HG02642 (cell line): ENCODE measurements around the gene MTPN.
A peak's percentile ranks its signal among the peaks of the same experiment; 100 is the strongest.

ENCODE experiments used
- ATAC-seq: cut with Tn5 transposase; IDR thresholded peaks from one replicate; pipeline ENCODE4 v1.9.1; 2021; ENCODE audit warnings: mild to moderate bottlenecking; ENCODE audit not compliant: unreplicated experiment, poor library complexity

The MTPN gene

GRCh38 chr7:135977007-135977741 lies at the start of gene MTPN:
MTPN (minus strand) TSS chr7:135977359; CDS start chr7:135977100, 259 bp downstream.
- ATAC-seq, result peak; percentile 72

GRCh38 chr7:136026209-136026608 lies 49.0 kb upstream of the MTPN start:
- ATAC-seq, result no peak

GRCh38 chr7:136023134-136023869 lies 46.1 kb upstream of the MTPN start:
- no peak for ATAC-seq

GRCh38 chr7:136020556-136020955 lies 43.4 kb upstream of the MTPN start:
- ATAC-seq, result no peak

- ATAC-seq, result no peak
Observed at GRCh38 chr7:136018104-136018503, 40.9 kb upstream of the MTPN start.

- ATAC-seq, result peak; percentile 55
Observed at GRCh38 chr7:136016649-136017395, 39.7 kb upstream of the MTPN start.

GRCh38 chr7:136015638-136016037 lies 38.5 kb upstream of the MTPN start:
- ATAC-seq, result no peak

GRCh38 chr7:136014659-136015058 lies 37.5 kb upstream of the MTPN start:
- no peak for ATAC-seq

- ATAC-seq, result no peak
Observed at GRCh38 chr7:136012238-136012637, 35.1 kb upstream of the MTPN start.

GRCh38 chr7:136009488-136010079 lies 32.4 kb upstream of the MTPN start:
- ATAC-seq, result no peak

GRCh38 chr7:136006208-136006607 lies 29.0 kb upstream of the MTPN start:
- ATAC-seq, result no peak

- no peak for ATAC-seq
Observed at GRCh38 chr7:136004083-136004482, 26.9 kb upstream of the MTPN start.

GRCh38 chr7:136002802-136003201 lies 25.6 kb upstream of the MTPN start:
- ATAC-seq, result no peak

- no peak for ATAC-seq
Observed at GRCh38 chr7:136000288-136000913, 23.2 kb upstream of the MTPN start.

- no peak for ATAC-seq
Observed at GRCh38 chr7:135998081-135998480, 20.9 kb upstream of the MTPN start.

GRCh38 chr7:135995748-135996147 lies 18.6 kb upstream of the MTPN start:
- ATAC-seq, result no peak

- ATAC-seq, result no peak
Observed at GRCh38 chr7:135994466-135995205, 17.5 kb upstream of the MTPN start.

GRCh38 chr7:135993950-135994349 lies 16.8 kb upstream of the MTPN start:
- peak; percentile 68 for ATAC-seq

GRCh38 chr7:135991906-135992305 lies 14.7 kb upstream of the MTPN start:
- ATAC-seq, result no peak

GRCh38 chr7:135991322-135991721 lies 14.2 kb upstream of the MTPN start:
- no peak for ATAC-seq
